H9 (cell line): ENCODE measurements around the gene VGLL3. TPM values are rescaled to one million over a fixed set of nuclear protein-coding genes. Genes with fewer than 3 reads are reported as not detected.

ENCODE experiments used
- DNase-seq: peaks from one replicate; pipeline ENCODE4 v3.0.0-alpha.2; 2017
- H2AFZ ChIP-seq: one replicate; pipeline ENCODE4 v1.6.1; 2013; ENCODE audit warnings: mild to moderate bottlenecking, low read length, control low read depth, moderate library complexity
- H2AK5ac ChIP-seq: 2 replicates; pipeline ENCODE4 v1.6.1; 2013; ENCODE audit warnings: low read length, control low read depth, mixed read lengths; ENCODE audit not compliant: insufficient read length
- H2BK120ac ChIP-seq: one replicate; pipeline ENCODE4 v1.6.1; 2013; ENCODE audit warnings: low read depth, mild to moderate bottlenecking, low read length, control low read depth, inconsistent platforms; ENCODE audit not compliant: poor library complexity, severe bottlenecking
- H2BK12ac ChIP-seq: 2 replicates; pipeline ENCODE4 v1.6.1; 2013; ENCODE audit warnings: low read length, control low read depth, mixed read lengths, low read depth; ENCODE audit not compliant: insufficient read length
- H2BK15ac ChIP-seq: 2 replicates; pipeline ENCODE4 v1.6.1; 2013; ENCODE audit warnings: low read depth, low read length, control low read depth
- H2BK20ac ChIP-seq: one replicate; pipeline ENCODE4 v1.6.1; 2013; ENCODE audit warnings: low read depth, mild to moderate bottlenecking, low read length, control low read depth, inconsistent platforms; ENCODE audit not compliant: poor library complexity, severe bottlenecking
- H2BK5ac ChIP-seq: 2 replicates; pipeline ENCODE4 v1.6.1; 2013; ENCODE audit warnings: low read length, control low read depth, mixed read lengths; ENCODE audit not compliant: insufficient read length
- H3K14ac ChIP-seq: 2 replicates; pipeline ENCODE4 v1.6.1; 2013; ENCODE audit warnings: low read length, control low read depth; ENCODE audit not compliant: insufficient read depth
- H3K18ac ChIP-seq: 2 replicates; pipeline ENCODE4 v1.6.1; 2013; ENCODE audit warnings: low read depth, mild to moderate bottlenecking, mixed read lengths, low read length, control low read depth; ENCODE audit not compliant: insufficient read length
- H3K23ac ChIP-seq: 2 replicates; pipeline ENCODE4 v1.6.1; 2013; ENCODE audit warnings: low read length, control low read depth, mixed read lengths, low read depth; ENCODE audit not compliant: insufficient read length
- H3K23me2 ChIP-seq: 2 replicates; pipeline ENCODE4 v1.6.1; 2013; ENCODE audit warnings: low read depth, mild to moderate bottlenecking, mixed read lengths, low read length, control low read depth; ENCODE audit not compliant: insufficient read length, poor library complexity, severe bottlenecking
- H3K27ac ChIP-seq: 2 replicates; pipeline ENCODE4 v1.5.1; 2013; ENCODE audit warnings: low read length, control low read depth, mixed read lengths, low read depth; ENCODE audit not compliant: insufficient read length
- H3K27me3 ChIP-seq: 2 replicates; pipeline ENCODE4 v1.6.1; 2013; ENCODE audit warnings: low read length, control low read depth, inconsistent platforms; ENCODE audit not compliant: insufficient read depth
- H3K4ac ChIP-seq: 2 replicates; pipeline ENCODE4 v1.6.1; 2013; ENCODE audit warnings: low read depth, mild to moderate bottlenecking, control low read depth, inconsistent platforms, low read length, moderate library complexity
- H3K4me1 ChIP-seq: 2 replicates; pipeline ENCODE4 v1.6.1; 2013; ENCODE audit warnings: low read length, control low read depth, inconsistent platforms; ENCODE audit not compliant: insufficient read depth
- H3K4me2 ChIP-seq: 2 replicates; pipeline ENCODE4 v1.6.1; 2013; ENCODE audit warnings: low read length, control low read depth, mixed read lengths; ENCODE audit not compliant: insufficient read length, insufficient read depth
- H3K56ac ChIP-seq: 2 replicates; pipeline ENCODE4 v1.6.1; 2013; ENCODE audit warnings: low read depth, mild to moderate bottlenecking, mixed read lengths, low read length, control low read depth; ENCODE audit not compliant: insufficient read length
- H3K79me1 ChIP-seq: 2 replicates; pipeline ENCODE4 v1.6.1; 2013; ENCODE audit warnings: low read depth, mild to moderate bottlenecking, moderate library complexity, low read length, control low read depth, inconsistent platforms; ENCODE audit not compliant: insufficient read depth, poor library complexity, severe bottlenecking
- H3K79me2 ChIP-seq: 2 replicates; pipeline ENCODE4 v1.6.1; 2013; ENCODE audit warnings: low read length, control low read depth, inconsistent platforms; ENCODE audit not compliant: insufficient read depth
- H3K9ac ChIP-seq: 2 replicates; pipeline ENCODE4 v1.6.1; 2013; ENCODE audit warnings: low read length, control low read depth, mixed read lengths; ENCODE audit not compliant: insufficient read length; ENCODE audit errors: extremely low read depth
- H3K9me3 ChIP-seq: one replicate; pipeline ENCODE4 v1.6.1; 2013; ENCODE audit warnings: low read depth, low read length, inconsistent platforms; ENCODE audit not compliant: control insufficient read depth
- H3T11ph ChIP-seq: one replicate; pipeline ENCODE4 v1.6.1; 2013; ENCODE audit warnings: mild to moderate bottlenecking, low read length, control low read depth, inconsistent platforms
- H4K20me1 ChIP-seq: one replicate; pipeline ENCODE4 v1.6.1; 2013; ENCODE audit not compliant: control insufficient read depth, insufficient read length, insufficient read depth
- H4K5ac ChIP-seq: 2 replicates; pipeline ENCODE4 v1.6.1; 2013; ENCODE audit warnings: low read depth, mild to moderate bottlenecking, mixed read lengths, low read length, control low read depth; ENCODE audit not compliant: insufficient read length
- H4K8ac ChIP-seq: replicated peaks from 2 replicates; pipeline ENCODE4 v1.6.1; 2013; ENCODE audit warnings: low read length, control low read depth, mixed read lengths, low read depth; ENCODE audit not compliant: insufficient read length
- H4K91ac ChIP-seq: 2 replicates; pipeline ENCODE4 v1.6.1; 2013; ENCODE audit warnings: low read depth, mild to moderate bottlenecking, moderate library complexity, mixed read lengths, low read length, control low read depth; ENCODE audit not compliant: insufficient read length
- H3K27ac Mint-ChIP-seq, 3 experiments: 2 replicates in 2 of 3; 3 replicates in 1 of 3; pipeline ENCODE4 v1.8.0; 2020 to 2021; ENCODE audit warnings: mixed read lengths in 3 of 3, mild to moderate bottlenecking in 1 of 3, moderate library complexity in 1 of 3
- H3K27me3 Mint-ChIP-seq: 2 replicates; pipeline ENCODE4 v1.8.0; 2021; ENCODE audit warnings: low read depth, mild to moderate bottlenecking, moderate library complexity, mixed read lengths
- H3K36me3 Mint-ChIP-seq, 3 experiments: 2 replicates in 2 of 3; 3 replicates in 1 of 3; pipeline ENCODE4 v1.8.0; 2020 to 2021; ENCODE audit warnings: low read depth in 3 of 3, mixed read lengths in 3 of 3; ENCODE audit not compliant: insufficient read depth in 1 of 3
- H3K4me1 Mint-ChIP-seq, 2 experiments: 2 replicates each; pipeline ENCODE4 v1.8.0; 2020; ENCODE audit warnings: mixed read lengths in 2 of 2
- H3K4me3 Mint-ChIP-seq, 2 experiments: 2 replicates in 1 of 2; 3 replicates in 1 of 2; pipeline ENCODE4 v1.8.0; 2020 to 2021; ENCODE audit warnings: mild to moderate bottlenecking in 2 of 2, mixed read lengths in 2 of 2, moderate library complexity in 1 of 2
- H3K9me3 Mint-ChIP-seq, 2 experiments: 2 replicates in 1 of 2; 3 replicates in 1 of 2; pipeline ENCODE4 v1.8.0; 2020; ENCODE audit warnings: mild to moderate bottlenecking in 2 of 2, mixed read lengths in 2 of 2, moderate library complexity in 1 of 2
- WGBS: extraction: QIAGEN DNeasy Blood & Tissue Kit; methylation state at CpG from one replicate; pipeline ENCODE4 v1.1.7; 2013; ENCODE audit warnings: missing lambda C conversion rate, low lambda C conversion rate, mixed read lengths; ENCODE audit not compliant: insufficient read length; ENCODE audit errors: extremely low coverage; 5-methylcytosine and 5-hydroxymethylcytosine counted together
- total RNA-seq: library from RNA; stranded (reverse); gene quantifications from 2 replicates; pipeline ENCODE4 v1.2.1, GENCODE V29; 2021
- TF ChIP-seq, protein P1 (sequence below): fragments of 200-600 bp; sonication (generic); conservative IDR thresholded peaks from 3 replicates; pipeline ENCODE4 v1.8.0; 2021; ENCODE audit warnings: antibody characterized with exemption, mild to moderate bottlenecking

VGLL3 gene
- total RNA-seq, 1 experiment from 2014 or later, result 19.7 TPM

DNA sequence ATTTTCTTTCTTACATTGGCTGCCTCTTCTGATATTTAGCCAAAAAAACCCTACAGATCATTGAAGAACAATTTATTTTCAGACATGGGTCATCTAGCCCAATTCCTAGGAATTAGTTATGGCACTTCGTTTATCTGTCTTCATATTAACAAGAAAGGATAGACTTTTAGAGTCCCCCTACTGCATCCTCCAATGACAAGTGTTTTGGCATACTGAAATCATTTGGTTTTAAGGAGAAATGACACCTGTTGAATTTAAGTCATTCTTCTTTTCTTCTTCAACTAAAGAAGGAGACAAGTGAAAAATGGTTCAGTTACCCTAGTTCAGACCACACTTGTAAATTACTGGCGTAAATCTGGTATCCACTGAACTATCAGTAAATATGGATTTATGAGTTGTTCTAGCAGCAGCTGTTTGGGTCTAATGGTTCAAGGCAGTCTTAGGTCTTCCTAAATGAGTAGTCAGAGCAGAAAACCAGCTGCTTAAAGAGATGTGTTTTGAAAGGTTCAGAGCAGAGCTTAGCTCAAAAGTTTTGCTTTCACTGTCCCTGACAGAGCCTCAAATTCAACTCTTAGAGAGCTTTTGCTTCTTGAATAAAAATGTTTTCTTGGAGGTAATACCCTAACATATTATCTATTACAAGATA is 5.6 kb downstream of the VGLL3 start:
- no peak overlapping the region for H4K8ac ChIP-seq
- H3K27ac ChIP-seq, result no peak overlapping the region
- no peak overlapping the region for H3K14ac ChIP-seq
- no peak overlapping the region for H2BK15ac ChIP-seq
- no peaks in the 10 kb centered on the region for H3K9me3 ChIP-seq
- H3K4me1 ChIP-seq, result no peaks in the 10 kb centered on the region
- no peak overlapping the region for H2BK20ac ChIP-seq
- H3K9ac ChIP-seq, result no peak overlapping the region
- H2BK120ac ChIP-seq, result no peak overlapping the region
- H3K9me3 Mint-ChIP-seq, result no peaks in the 10 kb centered on the region
- TF ChIP-seq, protein P1, sequence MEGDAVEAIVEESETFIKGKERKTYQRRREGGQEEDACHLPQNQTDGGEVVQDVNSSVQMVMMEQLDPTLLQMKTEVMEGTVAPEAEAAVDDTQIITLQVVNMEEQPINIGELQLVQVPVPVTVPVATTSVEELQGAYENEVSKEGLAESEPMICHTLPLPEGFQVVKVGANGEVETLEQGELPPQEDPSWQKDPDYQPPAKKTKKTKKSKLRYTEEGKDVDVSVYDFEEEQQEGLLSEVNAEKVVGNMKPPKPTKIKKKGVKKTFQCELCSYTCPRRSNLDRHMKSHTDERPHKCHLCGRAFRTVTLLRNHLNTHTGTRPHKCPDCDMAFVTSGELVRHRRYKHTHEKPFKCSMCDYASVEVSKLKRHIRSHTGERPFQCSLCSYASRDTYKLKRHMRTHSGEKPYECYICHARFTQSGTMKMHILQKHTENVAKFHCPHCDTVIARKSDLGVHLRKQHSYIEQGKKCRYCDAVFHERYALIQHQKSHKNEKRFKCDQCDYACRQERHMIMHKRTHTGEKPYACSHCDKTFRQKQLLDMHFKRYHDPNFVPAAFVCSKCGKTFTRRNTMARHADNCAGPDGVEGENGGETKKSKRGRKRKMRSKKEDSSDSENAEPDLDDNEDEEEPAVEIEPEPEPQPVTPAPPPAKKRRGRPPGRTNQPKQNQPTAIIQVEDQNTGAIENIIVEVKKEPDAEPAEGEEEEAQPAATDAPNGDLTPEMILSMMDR, result no peak
- H3K27ac Mint-ChIP-seq, result no peak overlapping the region
- no peak overlapping the region for H3K4me3 Mint-ChIP-seq
- H2AK5ac ChIP-seq, result no peak overlapping the region
- no peak overlapping the region for H2BK12ac ChIP-seq
- no peaks in the 10 kb centered on the region for H4K20me1 ChIP-seq
- peaks cover 11 to 12% of the 10 kb centered on the region in 2 experiments for H3K4me1 Mint-ChIP-seq
- H2AFZ ChIP-seq, result no peak overlapping the region
- no peak overlapping the region for H3K4me2 ChIP-seq
- no peak overlapping the region for H3K56ac ChIP-seq
- no peak overlapping the region for H3K4ac ChIP-seq
- no CpG with 5 or more reads among the region's 2 CpGs for WGBS
- H3K18ac ChIP-seq, result no peak overlapping the region
- H3K27me3 Mint-ChIP-seq, result peaks cover 16% of the 10 kb centered on the region
- no peaks in the 10 kb centered on the region for H3K36me3 Mint-ChIP-seq
- no peak overlapping the region for H3K23ac ChIP-seq
- no peak overlapping the region for H4K5ac ChIP-seq
- H3K27me3 ChIP-seq, result no peaks in the 10 kb centered on the region; the same call in 1 of the 2 replicates
- no peak for DNase-seq
- H2BK5ac ChIP-seq, result no peak overlapping the region
- H3K23me2 ChIP-seq, result peaks cover 2% of the 10 kb centered on the region
- no peaks in the 10 kb centered on the region; the same call in 1 of the 2 replicates for H3K79me2 ChIP-seq
- H4K91ac ChIP-seq, result no peak overlapping the region
- no peaks in the 10 kb centered on the region for H3K79me1 ChIP-seq
- no peak overlapping the region for H3T11ph ChIP-seq
